GM12801 (cell line): Measurements from ENCODE around the gene DIAPH2.

Experiments used
- CTCF ChIP-seq: IDR thresholded peaks from one replicate; pipeline ENCODE4 v1.5.1; 2011; ENCODE audit warnings: control low read depth; ENCODE audit not compliant: insufficient read length; ENCODE audit errors: extremely low read depth

DIAPH2 gene

GRCh38 chrX:97633798-97634197, 949.2 kb downstream of the DIAPH2 start:
- no peak for TF ChIP-seq CTCF

- no peak for TF ChIP-seq CTCF
Observed at GRCh38 chrX:97636473-97637140, 952.0 kb downstream of the DIAPH2 start.

GRCh38 chrX:97637289-97637688, 952.6 kb downstream of the DIAPH2 start:
- TF ChIP-seq CTCF: no peak

DNA sequence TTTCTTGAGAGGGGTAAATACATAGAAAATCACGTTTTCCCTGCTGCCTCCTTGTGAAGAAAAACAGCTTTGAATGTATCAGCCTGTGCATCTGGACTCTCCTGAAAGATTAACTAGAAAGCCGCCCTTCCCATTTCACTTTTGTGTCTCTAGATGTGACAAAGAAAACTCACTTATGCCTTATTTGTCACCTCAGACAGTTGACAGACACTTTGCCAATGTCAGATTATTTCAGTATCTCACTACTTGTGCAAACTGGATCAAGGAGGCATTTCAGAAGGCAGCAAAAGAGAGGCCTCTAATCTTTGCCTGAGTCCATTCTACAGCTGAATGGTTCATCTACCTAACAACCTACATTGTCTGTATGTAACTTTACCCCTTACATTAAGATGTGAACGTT, 954.0 kb downstream of the DIAPH2 start:
- no peak for TF ChIP-seq CTCF

- no peak for TF ChIP-seq CTCF
Observed at GRCh38 chrX:97639526-97639925, 954.9 kb downstream of the DIAPH2 start.
